ENCODE results near the gene GRIFIN.

- TF ChIP-seq, protein P1, sequence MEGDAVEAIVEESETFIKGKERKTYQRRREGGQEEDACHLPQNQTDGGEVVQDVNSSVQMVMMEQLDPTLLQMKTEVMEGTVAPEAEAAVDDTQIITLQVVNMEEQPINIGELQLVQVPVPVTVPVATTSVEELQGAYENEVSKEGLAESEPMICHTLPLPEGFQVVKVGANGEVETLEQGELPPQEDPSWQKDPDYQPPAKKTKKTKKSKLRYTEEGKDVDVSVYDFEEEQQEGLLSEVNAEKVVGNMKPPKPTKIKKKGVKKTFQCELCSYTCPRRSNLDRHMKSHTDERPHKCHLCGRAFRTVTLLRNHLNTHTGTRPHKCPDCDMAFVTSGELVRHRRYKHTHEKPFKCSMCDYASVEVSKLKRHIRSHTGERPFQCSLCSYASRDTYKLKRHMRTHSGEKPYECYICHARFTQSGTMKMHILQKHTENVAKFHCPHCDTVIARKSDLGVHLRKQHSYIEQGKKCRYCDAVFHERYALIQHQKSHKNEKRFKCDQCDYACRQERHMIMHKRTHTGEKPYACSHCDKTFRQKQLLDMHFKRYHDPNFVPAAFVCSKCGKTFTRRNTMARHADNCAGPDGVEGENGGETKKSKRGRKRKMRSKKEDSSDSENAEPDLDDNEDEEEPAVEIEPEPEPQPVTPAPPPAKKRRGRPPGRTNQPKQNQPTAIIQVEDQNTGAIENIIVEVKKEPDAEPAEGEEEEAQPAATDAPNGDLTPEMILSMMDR (conservative IDR thresholded peaks at IDR 0.05; ENCODE audit: low read length) = no peak
- TF ChIP-seq EZH2phosphoT487 (IDR thresholded peaks at IDR 0.05; ENCODE audit: borderline replicate concordance) = no peak
Observed at GRCh38 chr7:2441430-2442058, 34.7 kb downstream of the GRIFIN start.
